HepG2 (cell line): ENCODE data around the gene ACP5. TPM values are rescaled to one million over a fixed set of nuclear protein-coding genes. Genes with fewer than 3 reads are reported as not detected.
A peak's percentile ranks its signal among the peaks of the same experiment; 100 is the strongest.

Experiments used
- ATAC-seq: fragments of 200-7000 bp; cut with Tn5 transposase; 3 replicates; pipeline ENCODE4 v1.9.1; 2020; ENCODE audit warnings: mild to moderate bottlenecking, moderate library complexity
- BruUV-seq: library from RNA; stranded (reverse); fragments of 400-500 nt; replicated peaks from 2 replicates; lab custom pipeline; 2021; lab: Mats Ljungman, UMichigan
- CTCF ChIA-PET: fragments of 300-600 bp; formaldehyde crosslinking; extraction: SDS; loops from one replicate; lab custom pipeline; 2021; ENCODE audit warnings: low total read pairs, inconsistent platforms, low intra/inter-chr PET ratio; lab: Yijun Ruan, JAX
- POLR2A ChIA-PET: fragments of 350-600 bp; sonication (Branson Sonifier 250); formaldehyde crosslinking; loops from one replicate; lab custom pipeline; 2020; ENCODE audit warnings: antibody characterized with exemption, inconsistent platforms; lab: Yijun Ruan, JAX
- DNase-seq: peaks from one replicate; pipeline ENCODE4 v3.0.0-alpha.2; 2015; ENCODE audit warnings: low spot score
- FAIRE-seq: peaks from 3 replicates; lab custom pipeline; 2011; peaks lifted over from hg19 to GRCh38; lab: Jason Lieb, UNC
- H2AFZ ChIP-seq: one replicate; pipeline ENCODE4 v1.6.1; 2011; ENCODE audit warnings: low read length, inconsistent platforms
- H3K27ac ChIP-seq: fragments of 300-600 bp; 3 replicates; pipeline ENCODE4 v1.8.0; 2011; ENCODE audit warnings: mixed run types, mild to moderate bottlenecking, mixed read lengths, low read length, inconsistent platforms; ENCODE audit not compliant: insufficient read depth; ENCODE audit errors: extremely low read length
- H3K27me3 ChIP-seq, 2 experiments: fragments of 200-600 bp in 1 of 2; 2 replicates in 1 of 2; 3 replicates in 1 of 2; pipeline versions ENCODE4 v1.6.0 to v1.8.0; 2011; ENCODE audit warnings: low read length in 2 of 2, mild to moderate bottlenecking in 2 of 2, moderate library complexity in 2 of 2, inconsistent platforms in 1 of 2; ENCODE audit not compliant: insufficient read depth in 2 of 2, control insufficient read depth in 1 of 2
- H3K36me3 ChIP-seq, 2 experiments: fragments of 200-600 bp in 1 of 2; replicated peaks in 1 of 2; 2 replicates in 1 of 2; 3 replicates in 1 of 2; pipeline versions ENCODE4 v1.5.1 to v1.8.0; 2011; ENCODE audit warnings: low read length in 2 of 2, inconsistent platforms in 1 of 2; ENCODE audit not compliant: insufficient read depth in 2 of 2, control insufficient read depth in 1 of 2
- H3K4me1 ChIP-seq: 2 replicates; pipeline ENCODE4 v1.5.1; 2012; ENCODE audit warnings: low read length, inconsistent platforms; ENCODE audit not compliant: insufficient read depth
- H3K4me2 ChIP-seq: 2 replicates; pipeline ENCODE4 v1.6.0; 2011; ENCODE audit warnings: low read depth, low read length, inconsistent platforms
- H3K4me3 ChIP-seq, 3 experiments: fragments of 200-600 bp in 1 of 3; sonication (generic), shearing (Covaris generic) in 1 of 3; replicated peaks in 1 of 3; 2 replicates each; pipeline ENCODE4 v1.5.1; 2011 to 2016; ENCODE audit warnings: low read length in 3 of 3, inconsistent platforms in 2 of 3, low read depth in 2 of 3, mild to moderate bottlenecking in 2 of 3, control low read depth in 1 of 3, mixed read lengths in 1 of 3; ENCODE audit not compliant: insufficient read depth in 1 of 3
- H3K79me2 ChIP-seq: one replicate; pipeline ENCODE4 v1.6.1; 2011; ENCODE audit warnings: low read length, inconsistent platforms; ENCODE audit not compliant: insufficient read depth
- H3K9ac ChIP-seq: 2 replicates; pipeline ENCODE4 v1.6.0; 2011; ENCODE audit warnings: mild to moderate bottlenecking, low read depth, low read length, inconsistent platforms; ENCODE audit not compliant: insufficient read depth
- H3K9me3 ChIP-seq: 2 replicates; pipeline ENCODE4 v1.5.1; 2012; ENCODE audit warnings: mild to moderate bottlenecking, low read length
- H4K20me1 ChIP-seq: 2 replicates; pipeline ENCODE4 v1.6.0; 2011; ENCODE audit warnings: inconsistent platforms, mild to moderate bottlenecking, low read length, moderate library complexity; ENCODE audit not compliant: insufficient read depth
- AHR ChIP-seq: IDR thresholded peaks from 2 replicates; pipeline ENCODE4 v1.6.1; 2018; ENCODE audit warnings: missing genetic modification reagents, missing compliant biosample characterization
- ARNTL ChIP-seq: sonication (generic); formaldehyde crosslinking; IDR thresholded peaks from 2 replicates; pipeline ENCODE4 v1.4.0; 2020; ENCODE audit warnings: mild to moderate bottlenecking, missing genetic modification reagents
- BRF2 ChIP-seq: sonication (generic); formaldehyde crosslinking; IDR thresholded peaks from 2 replicates; pipeline ENCODE4 v1.8.1; 2022; ENCODE audit warnings: mild to moderate bottlenecking, missing genetic modification reagents
- CBX1 ChIP-seq: IDR thresholded peaks from one replicate; pipeline ENCODE4 v1.6.1; 2016; ENCODE audit warnings: antibody characterized with exemption, low read depth
- FOXP1 ChIP-seq, 2 experiments: fragments of 450-650 bp in 1 of 2; IDR thresholded peaks; 2 replicates each; pipeline ENCODE4 v1.6.1; 2017 to 2018; ENCODE audit warnings: antibody characterized with exemption in 1 of 2
- GPN1 ChIP-seq: sonication (generic); formaldehyde crosslinking; IDR thresholded peaks from 2 replicates; pipeline ENCODE4 v1.5.1; 2020; ENCODE audit warnings: missing genetic modification reagents, borderline replicate concordance
- KLF15 ChIP-seq: sonication (generic); formaldehyde crosslinking; IDR thresholded peaks from 2 replicates; pipeline ENCODE4 v1.8.1; 2023; ENCODE audit warnings: borderline replicate concordance, mild to moderate bottlenecking, inconsistent platforms, missing genetic modification reagents, mixed read lengths
- KMT2A ChIP-seq: sonication (generic); formaldehyde crosslinking; IDR thresholded peaks from 2 replicates; pipeline ENCODE4 v1.4.0; 2020; ENCODE audit warnings: missing genetic modification reagents
- RXRA ChIP-seq: sonication (generic); formaldehyde crosslinking; IDR thresholded peaks from 2 replicates; pipeline ENCODE4 v1.5.1; 2020; ENCODE audit warnings: missing genetic modification reagents
- SMAD3 ChIP-seq: sonication (generic); formaldehyde crosslinking; IDR thresholded peaks from 2 replicates; pipeline ENCODE4 v1.4.0; 2020; ENCODE audit warnings: missing genetic modification reagents
- ZBTB8A ChIP-seq: sonication (generic); formaldehyde crosslinking; IDR thresholded peaks from 2 replicates; pipeline ENCODE4 v1.4.0; 2020; ENCODE audit warnings: mild to moderate bottlenecking, low read depth, missing genetic modification reagents, borderline replicate concordance
- ZNF296 ChIP-seq: sonication (generic); formaldehyde crosslinking; conservative IDR thresholded peaks from 2 replicates; pipeline ENCODE4 v1.5.0; 2020; ENCODE audit warnings: mild to moderate bottlenecking, missing genetic modification reagents
- ZNF329 ChIP-seq: sonication (generic); formaldehyde crosslinking; IDR thresholded peaks from 2 replicates; pipeline ENCODE4 v1.9.0; 2021; ENCODE audit warnings: low read depth, mild to moderate bottlenecking, missing genetic modification reagents
- ZNF558 ChIP-seq: sonication (generic); formaldehyde crosslinking; IDR thresholded peaks from 2 replicates; pipeline ENCODE4 v1.9.0; 2022; ENCODE audit warnings: mild to moderate bottlenecking, missing genetic modification reagents, borderline replicate concordance
- ZNF879 ChIP-seq: sonication (generic); formaldehyde crosslinking; IDR thresholded peaks from 2 replicates; pipeline ENCODE4 v1.8.1; 2023; ENCODE audit warnings: missing genetic modification reagents
- ZSCAN21 ChIP-seq: sonication (generic); formaldehyde crosslinking; IDR thresholded peaks from 2 replicates; pipeline ENCODE4 v1.8.0; 2022; ENCODE audit warnings: mild to moderate bottlenecking, missing genetic modification reagents, moderate library complexity, borderline replicate concordance
- WGBS: methylation state at CpG from one replicate; pipeline ENCODE4 v1.1.6; 2017; ENCODE audit warnings: low lambda C conversion rate; 5-methylcytosine and 5-hydroxymethylcytosine counted together
- in situ Hi-C: cut with HindIII; loops from 2 replicates; pipeline ENCODE4 v1.10.0; 2017; ENCODE audit warnings: low pct_unique_long_range_greater_than_20kb; ENCODE audit not compliant: extremely low pct_ligation_motif_present
- intact Hi-C: fragments of 100-400 bp; cut with micrococcal nuclease; formaldehyde crosslinking; loops from one replicate; pipeline ENCODE4 v1.10.0; 2022; ENCODE audit not compliant: unreplicated experiment
- polyA plus RNA-seq, 8 experiments: library from polyadenylated mRNA; depleted of rRNA in 3 of 8; stranded (reverse) in 7 of 8; unstranded in 1 of 8; fragments of >200 nt; fragmentation: Illumina TruSeq in 4 of 8; extraction: Trizol in 4 of 8; gene quantifications; 2 replicates each; pipeline versions ENCODE4 v1.2.1 to v1.2.3, GENCODE V29; 2011 to 2016; ENCODE audit warnings: low read depth in 4 of 8, missing spikeins in 1 of 8, mixed read lengths in 1 of 8; ENCODE audit not compliant: insufficient read depth in 1 of 8
- total RNA-seq, 5 experiments: library from RNA; depleted of rRNA; stranded (reverse); fragments of >200 nt; fragmentation: Illumina TruSeq; extraction: Trizol; gene quantifications; 2 replicates each; pipeline ENCODE4 v1.2.3, GENCODE V29; 2016; ENCODE audit warnings: low read depth in 1 of 5
- TF ChIP-seq, protein P1 (sequence below): sonication (generic); formaldehyde crosslinking; conservative IDR thresholded peaks from 2 replicates; pipeline ENCODE4 v1.4.0; 2020; ENCODE audit warnings: missing genetic modification reagents
- TF ChIP-seq, protein P2 (sequence below): sonication (generic); formaldehyde crosslinking; IDR thresholded peaks from 2 replicates; pipeline ENCODE4 v1.4.0; 2020; ENCODE audit warnings: low read depth, mild to moderate bottlenecking, missing genetic modification reagents

Gene ACP5
- total and polyA plus RNA-seq, 2 of the 13 experiments (the other 11 are each of a cell fraction or from before 2014, with no cell fraction given), result 1.3 to 6.7 TPM

GRCh38 chr19:11578258-11579142 lies 1.1 kb upstream of the ACP5 start (continued):
- TF ChIP-seq, protein P1, sequence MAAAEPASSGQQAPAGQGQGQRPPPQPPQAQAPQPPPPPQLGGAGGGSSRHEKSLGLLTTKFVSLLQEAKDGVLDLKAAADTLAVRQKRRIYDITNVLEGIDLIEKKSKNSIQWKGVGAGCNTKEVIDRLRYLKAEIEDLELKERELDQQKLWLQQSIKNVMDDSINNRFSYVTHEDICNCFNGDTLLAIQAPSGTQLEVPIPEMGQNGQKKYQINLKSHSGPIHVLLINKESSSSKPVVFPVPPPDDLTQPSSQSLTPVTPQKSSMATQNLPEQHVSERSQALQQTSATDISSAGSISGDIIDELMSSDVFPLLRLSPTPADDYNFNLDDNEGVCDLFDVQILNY (CRISPR knock-in tag), result no peak
- TF ChIP-seq BRF2 (CRISPR knock-in tag) (no peak), RXRA (CRISPR knock-in tag) (peak; percentile 13; the same call in 1 of the 2 replicates), ZSCAN21 (CRISPR knock-in tag) (0 out of 2 replicates have a peak, but pooled peaks have one; percentile 22), ZNF558 (CRISPR knock-in tag) (peak; percentile 11; the same call in 1 of the 2 replicates), CBX1 (no peak)

DNA sequence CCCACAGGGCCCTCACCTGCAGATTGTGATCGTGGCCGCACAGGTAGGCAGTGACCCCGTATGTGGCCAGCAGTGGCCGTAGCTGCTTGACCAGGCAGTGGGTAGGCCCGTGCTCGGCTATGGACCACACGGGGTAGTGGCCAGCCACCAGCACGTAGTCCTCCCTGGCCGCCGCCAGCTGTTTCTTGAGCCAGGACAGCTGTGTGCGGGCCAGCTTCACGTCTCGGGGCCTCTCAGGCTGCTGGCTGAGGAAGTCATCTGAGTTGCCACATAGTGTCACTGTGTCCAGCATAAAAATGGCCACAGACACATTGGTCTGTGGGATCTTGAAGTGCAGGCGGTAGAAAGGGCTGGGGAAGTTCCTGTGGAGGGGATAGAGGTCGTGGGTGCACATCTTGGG lies 1.2 kb downstream of the ACP5 start:
- H3K36me3 ChIP-seq, result no peaks in the 10 kb centered on the region
- no TSS peak for BruUV-seq
- no peak overlapping the region for H3K4me3 ChIP-seq
- H3K27ac ChIP-seq, result no peak overlapping the region
- H3K79me2 ChIP-seq, result no peaks in the 10 kb centered on the region
- no peak for ATAC-seq
- WGBS, result 79% methylated on average over 4 of the region's 15 CpGs
- in situ Hi-C loops (no loop called here), intact Hi-C loops (no loop called here)
- DNase-seq, result no peak
- no peaks in the 10 kb centered on the region for H3K27me3 ChIP-seq
- peaks cover 17% of the 10 kb centered on the region for H3K4me1 ChIP-seq
- H2AFZ ChIP-seq, result no peak overlapping the region
- no peak for FAIRE-seq
- H3K4me2 ChIP-seq, result no peak overlapping the region
- no peaks in the 10 kb centered on the region for H4K20me1 ChIP-seq
- TF ChIP-seq SMAD3 (CRISPR knock-in tag) (no peak), KLF15 (no peak), ARNTL (no peak), ZNF329 (CRISPR knock-in tag) (no peak), GPN1 (no peak), AHR (no peak), ZNF879 (CRISPR knock-in tag) (no peak), ZNF296 (CRISPR knock-in tag) (no peak), ZBTB8A (CRISPR knock-in tag) (no peak), KMT2A (CRISPR knock-in tag) (no peak), FOXP1 (IDR thresholded peaks at IDR 0.05) (no peak), FOXP1 (CRISPR knock-in tag; IDR thresholded peaks at IDR 0.05) (no peak)
- TF ChIP-seq, protein P2, sequence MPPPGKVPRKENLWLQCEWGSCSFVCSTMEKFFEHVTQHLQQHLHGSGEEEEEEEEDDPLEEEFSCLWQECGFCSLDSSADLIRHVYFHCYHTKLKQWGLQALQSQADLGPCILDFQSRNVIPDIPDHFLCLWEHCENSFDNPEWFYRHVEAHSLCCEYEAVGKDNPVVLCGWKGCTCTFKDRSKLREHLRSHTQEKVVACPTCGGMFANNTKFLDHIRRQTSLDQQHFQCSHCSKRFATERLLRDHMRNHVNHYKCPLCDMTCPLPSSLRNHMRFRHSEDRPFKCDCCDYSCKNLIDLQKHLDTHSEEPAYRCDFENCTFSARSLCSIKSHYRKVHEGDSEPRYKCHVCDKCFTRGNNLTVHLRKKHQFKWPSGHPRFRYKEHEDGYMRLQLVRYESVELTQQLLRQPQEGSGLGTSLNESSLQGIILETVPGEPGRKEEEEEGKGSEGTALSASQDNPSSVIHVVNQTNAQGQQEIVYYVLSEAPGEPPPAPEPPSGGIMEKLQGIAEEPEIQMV (CRISPR knock-in tag), result no peak
- no peaks in the 10 kb centered on the region for H3K9me3 ChIP-seq
- ChIA-PET CTCF (no interaction called here), POLR2A (interaction anchor here (0.5 to 1.7 kb wide), 3 partner anchors 18 to 201 kb away, joined by 3 to 4 read pairs (median 3); partner anchors contain the start of gene ELOF1)
- H3K9ac ChIP-seq, result no peak overlapping the region
